Psoas muscle (tissue), 8 donors: ENCODE data around the gene SPG21. TPM values are rescaled to one million over a fixed set of nuclear protein-coding genes. Genes with fewer than 3 reads are reported as not detected.

ENCODE experiments used
- ATAC-seq, 4 donors: fragments of 200-7000 bp; cut with Tn5 transposase; one replicate each; pipeline ENCODE4 v1.9.1; 2020; ENCODE audit warnings: moderate library complexity in 3 of 4, mild to moderate bottlenecking in 2 of 4
- DNase-seq, 2 donors: peaks; one replicate each; pipeline ENCODE4 v3.0.0-alpha.2; 2020
- H3K27ac ChIP-seq: fragments of 200-600 bp; one replicate; pipeline ENCODE4 v1.8.0; 2022
- H3K27me3 ChIP-seq, 3 donors: fragments of 200-600 bp in 1 of 3; one replicate each; pipeline versions ENCODE4 v1.6.1 to v1.8.0; 2013 to 2022; ENCODE audit warnings: low read length in 2 of 3, mild to moderate bottlenecking in 2 of 3, moderate library complexity in 1 of 3; ENCODE audit not compliant: insufficient read depth in 3 of 3
- H3K36me3 ChIP-seq, 2 donors: fragments of 200-600 bp in 1 of 2; one replicate each; pipeline versions ENCODE4 v1.6.1 to v1.8.0; 2013 to 2022; ENCODE audit warnings: low read depth in 1 of 2, mild to moderate bottlenecking in 1 of 2, moderate library complexity in 1 of 2; ENCODE audit not compliant: insufficient read depth in 1 of 2
- H3K4me1 ChIP-seq: fragments of 200-600 bp; one replicate; pipeline ENCODE4 v1.8.0; 2022
- H3K4me3 ChIP-seq: fragments of 200-600 bp; one replicate; pipeline ENCODE4 v1.8.0; 2022; ENCODE audit warnings: mild to moderate bottlenecking
- H3K9me3 ChIP-seq: fragments of 200-600 bp; one replicate; pipeline ENCODE4 v1.8.0; 2022
- CTCF ChIP-seq: fragments of 200-600 bp; IDR thresholded peaks from one replicate; pipeline ENCODE4 v1.8.0; 2022; ENCODE audit warnings: antibody characterized with exemption
- WGBS, 3 donors: extraction: QIAGEN DNeasy Blood & Tissue Kit; methylation state at CpG; one replicate each; pipeline versions ENCODE4 v1.1.6 to v1.1.7; 2013; 5-methylcytosine and 5-hydroxymethylcytosine counted together
- intact Hi-C, 2 donors: fragments of 100-400 bp; cut with DNase I; formaldehyde crosslinking; loops; one replicate each; pipeline versions ENCODE4 v1.11.0 to v1.14.2; 2022
- polyA plus RNA-seq, 3 donors: library from polyadenylated mRNA; stranded (reverse); fragments of 200-250 nt; gene quantifications; one replicate each; pipeline ENCODE4 v1.2.3, GENCODE V29; 2013
- total RNA-seq, 4 donors: library from RNA; stranded (reverse); fragmentation: NEBNext Ultra II Directional in 2 of 4; extraction: Animal tissue kit (Norgen Biotek cat#: 25700) in 2 of 4; gene quantifications; one replicate each; pipeline versions ENCODE4 v1.2.1 to v1.2.4, GENCODE V29; 2021 to 2023
- donor health status: healthy with polysubstance abuse.
- donor health status: DM: no; HTN: no; CAD: no; lungs with moderate emphysema.
- donor health status: Bipolar disorder and iron deficiency.
- donor health status: healthy.
- donor health status: DM: yes; HTN: yes; CAD: no.
- donor health status: DM: no; HTN: no; CAD: no.
- donor health status: DM: no; HTN: no; CAD: no.
- donor health status: DM: yes; HTN: yes; CAD: no.

SPG21 gene
- total and polyA plus RNA-seq, 7 donors, result 38.6 to 106 (median 58.4) TPM

GRCh38 chr15:64917211-64917610 lies 72.5 kb downstream of the SPG21 start:
- Histone ChIP-seq H3K36me3 (no peaks in the 10 kb centered on the region), H3K9me3 (no peaks in the 10 kb centered on the region), H3K4me1 (no peaks in the 10 kb centered on the region), H3K27me3 (no peaks in the 10 kb centered on the region), H3K4me3 (no peak overlapping the region), H3K27ac (no peak overlapping the region)
- DNase-seq (no peak), ATAC-seq (peak in 1 of 4 donors; percentile 19)
- no peak for TF ChIP-seq CTCF
- WGBS, 3 donors, result 85 to 90% (median 87%) methylated on average over 9 of the region's 9 CpGs
- intact Hi-C loops, result no loop called here

- no peak for DNase-seq
- Histone ChIP-seq H3K4me1 (no peaks in the 10 kb centered on the region), H3K27ac (no peak overlapping the region), H3K36me3 (no peaks in the 10 kb centered on the region), H3K27me3 (peaks cover 0 to 7% (median 2%) of the 10 kb centered on the region in 3 donors), H3K4me3 (no peak overlapping the region), H3K9me3 (no peaks in the 10 kb centered on the region)
- WGBS, 3 donors, result 88 to 93% (median 91%) methylated on average over 2 of the region's 2 CpGs
- intact Hi-C loops, result no loop called here
- no peak for ATAC-seq
- no peak for TF ChIP-seq CTCF
Measured at GRCh38 chr15:64916365-64916764, 73.3 kb downstream of the SPG21 start.

GRCh38 chr15:64915518-64916227 lies 74.0 kb downstream of the SPG21 start:
- intact Hi-C loops, result no loop called here
- no peaks in the 10 kb centered on the region for H3K9me3 ChIP-seq
- ATAC-seq (no peak), DNase-seq (no peak)
- H3K4me3 ChIP-seq, result no peak overlapping the region
- no peaks in the 10 kb centered on the region for H3K4me1 ChIP-seq
- no peaks in the 10 kb centered on the region for H3K36me3 ChIP-seq
- TF ChIP-seq CTCF, result no peak
- 61 to 66% (median 64%) methylated on average over 13 of the region's 13 CpGs for WGBS, 3 donors
- H3K27ac ChIP-seq, result no peak overlapping the region
- H3K27me3 ChIP-seq, result peaks cover 0 to 9% (median 3%) of the 10 kb centered on the region in 3 donors

Other genes starting within 250 kb of the SPG21 start
- 1 to 10 TPM; 1.9 to 3.6 (median 2.3) TPM for gene RBPMS2, start 214.3 kb downstream of the SPG21 start, total RNA-seq
- gene RBPMS2, start 214.3 kb downstream of the SPG21 start, polyA plus RNA-seq, result 1 to 10 TPM; 1.6 to 2.0 (median 2.0) TPM
- gene PIF1, start 164.3 kb downstream of the SPG21 start, total RNA-seq, result under 1 TPM; 0.24 to 0.52 (median 0.36) TPM
- under 1 TPM; 0.34 to 0.47 (median 0.36) TPM for gene PIF1, start 164.3 kb downstream of the SPG21 start, polyA plus RNA-seq
- gene PLEKHO2, start 148.0 kb downstream of the SPG21 start, total RNA-seq, result 1 to 10 TPM; 5.2 to 6.7 (median 6.2) TPM
- 1 to 10 TPM; 1.9 to 4.4 (median 2.9) TPM for gene PLEKHO2, start 148.0 kb downstream of the SPG21 start, polyA plus RNA-seq
- 1 to 10 TPM in 1 of 4 donors, under 1 TPM in 3; 0.46 to 1.2 (median 0.92) TPM for gene ANKDD1A, start 78.0 kb downstream of the SPG21 start, total RNA-seq
- gene ANKDD1A, start 78.0 kb downstream of the SPG21 start, polyA plus RNA-seq, result under 1 TPM; 0.18 to 0.30 (median 0.20) TPM
- 10 to 100 TPM in 3 of 4 donors, 1 to 10 TPM in 1; 9.5 to 18.1 (median 14.8) TPM for gene MTFMT, start 39.7 kb upstream of the SPG21 start, total RNA-seq
- 10 to 100 TPM in 2 of 3 donors, 1 to 10 TPM in 1; 9.4 to 14.4 (median 10.0) TPM for gene MTFMT, start 39.7 kb upstream of the SPG21 start, polyA plus RNA-seq
- not detected for gene SLC51B, start 55.5 kb upstream of the SPG21 start, total RNA-seq
- under 1 TPM in 2 of 3 donors, not detected in 1; 0.04 to 0.07 TPM for gene SLC51B, start 55.5 kb upstream of the SPG21 start, polyA plus RNA-seq
- 1 to 10 TPM; 2.5 to 6.3 (median 3.2) TPM for gene RASL12, start 78.1 kb upstream of the SPG21 start, total RNA-seq
- 1 to 10 TPM; 2.6 to 3.0 (median 3.0) TPM for gene RASL12, start 78.1 kb upstream of the SPG21 start, polyA plus RNA-seq
- gene KBTBD13, start 86.8 kb upstream of the SPG21 start, total RNA-seq, result 1 to 10 TPM; 1.3 to 5.7 (median 3.4) TPM
- 1 to 10 TPM in 2 of 3 donors, under 1 TPM in 1; 0.12 to 5.7 (median 1.2) TPM for gene KBTBD13, start 86.8 kb upstream of the SPG21 start, polyA plus RNA-seq
- 1 to 10 TPM; 1.1 to 2.8 (median 1.9) TPM for gene UBAP1L, start 125.3 kb upstream of the SPG21 start, total RNA-seq
- 1 to 10 TPM in 1 of 3 donors, under 1 TPM in 2; 0.79 to 1.1 (median 0.90) TPM for gene UBAP1L, start 125.3 kb upstream of the SPG21 start, polyA plus RNA-seq
- 10 to 100 TPM; 12.3 to 22.4 (median 15.7) TPM for gene PDCD7, start 143.9 kb upstream of the SPG21 start, total RNA-seq
- gene PDCD7, start 143.9 kb upstream of the SPG21 start, polyA plus RNA-seq, result 10 to 100 TPM in 1 of 3 donors, 1 to 10 TPM in 2; 6.8 to 14.5 (median 9.9) TPM
- 10 to 100 TPM; 53.7 to 87.2 (median 73.8) TPM for gene CLPX, start 195.4 kb upstream of the SPG21 start, total RNA-seq
- 10 to 100 TPM; 24.4 to 45.9 (median 25.5) TPM for gene CLPX, start 195.4 kb upstream of the SPG21 start, polyA plus RNA-seq
- gene CILP, start 221.6 kb upstream of the SPG21 start, total RNA-seq, result 10 to 100 TPM in 2 of 4 donors, 1 to 10 TPM in 2; 5.6 to 31.7 (median 12.7) TPM
- gene CILP, start 221.6 kb upstream of the SPG21 start, polyA plus RNA-seq, result 10 to 100 TPM in 1 of 3 donors, 1 to 10 TPM in 2; 3.9 to 13.0 (median 5.3) TPM